Measurements from ENCODE around the gene SHISA2.

Gene SHISA2

DNA sequence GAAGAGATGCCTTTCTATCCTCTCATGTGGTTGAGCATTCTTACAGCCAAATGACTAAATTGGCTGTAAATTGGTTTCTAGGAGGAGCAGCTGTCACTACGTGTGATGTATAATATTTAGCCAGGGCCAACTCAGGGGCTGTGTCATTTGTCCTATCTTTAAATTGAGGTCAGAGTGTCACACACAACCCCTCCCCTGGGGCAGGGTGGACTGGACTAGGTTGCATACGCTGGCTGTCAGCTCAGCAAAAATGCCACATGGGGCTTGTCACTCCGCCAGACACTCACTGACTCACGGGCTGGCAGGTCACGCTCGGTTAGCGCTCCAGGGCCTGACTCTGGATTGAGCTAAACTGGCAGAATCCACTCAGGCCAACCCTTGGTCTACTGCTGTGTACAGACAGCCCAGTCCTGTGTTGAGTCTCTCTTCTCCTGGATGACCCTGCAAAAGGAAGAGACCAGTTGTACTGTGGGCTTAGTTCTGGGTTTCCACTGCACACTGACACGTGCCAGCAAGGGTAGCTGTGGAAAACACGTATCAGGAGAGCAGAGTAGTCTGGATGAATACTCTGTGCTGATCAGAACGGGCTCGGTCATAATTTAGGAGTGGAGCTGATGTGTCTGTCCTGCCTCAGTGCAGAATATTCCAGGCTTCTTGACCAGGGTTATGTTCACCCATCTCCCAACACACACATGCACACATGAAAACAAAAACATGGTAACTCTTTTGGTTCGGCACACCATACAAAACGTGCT is 29.1 kb downstream of the SHISA2 start:
- H3K4me2 ChIP-seq (ENCODE audit: low read depth, low read length): no peak overlapping the region
- DNase-seq: no peak
- H3K9ac ChIP-seq (ENCODE audit: low read length): no peak overlapping the region
- H3K27ac ChIP-seq (ENCODE audit: low read length): no peak overlapping the region
- H3K27me3 ChIP-seq (replicated peaks; ENCODE audit: insufficient read depth, low read length): no peaks in the 10 kb centered on the region
- no peak overlapping the region for H2AFZ ChIP-seq (ENCODE audit: low read length)
- H3K9me3 ChIP-seq (replicated peaks; ENCODE audit: insufficient read depth, low read length): no peaks in the 10 kb centered on the region
- H3K79me2 ChIP-seq (ENCODE audit: low read length): no peaks in the 10 kb centered on the region
- no peaks in the 10 kb centered on the region for H3K4me1 ChIP-seq (ENCODE audit: low read length)
- H4K20me1 ChIP-seq (ENCODE audit: insufficient read depth, low read length): no peaks in the 10 kb centered on the region
- H3F3A ChIP-seq (ENCODE audit: insufficient read depth, low read length): no peaks in the 10 kb centered on the region
- H3K4me3 ChIP-seq (ENCODE audit: low read length): no peak overlapping the region
- no peaks in the 10 kb centered on the region for H3K36me3 ChIP-seq (replicated peaks; ENCODE audit: insufficient read depth, low read length)
- TF ChIP-seq, protein P1, sequence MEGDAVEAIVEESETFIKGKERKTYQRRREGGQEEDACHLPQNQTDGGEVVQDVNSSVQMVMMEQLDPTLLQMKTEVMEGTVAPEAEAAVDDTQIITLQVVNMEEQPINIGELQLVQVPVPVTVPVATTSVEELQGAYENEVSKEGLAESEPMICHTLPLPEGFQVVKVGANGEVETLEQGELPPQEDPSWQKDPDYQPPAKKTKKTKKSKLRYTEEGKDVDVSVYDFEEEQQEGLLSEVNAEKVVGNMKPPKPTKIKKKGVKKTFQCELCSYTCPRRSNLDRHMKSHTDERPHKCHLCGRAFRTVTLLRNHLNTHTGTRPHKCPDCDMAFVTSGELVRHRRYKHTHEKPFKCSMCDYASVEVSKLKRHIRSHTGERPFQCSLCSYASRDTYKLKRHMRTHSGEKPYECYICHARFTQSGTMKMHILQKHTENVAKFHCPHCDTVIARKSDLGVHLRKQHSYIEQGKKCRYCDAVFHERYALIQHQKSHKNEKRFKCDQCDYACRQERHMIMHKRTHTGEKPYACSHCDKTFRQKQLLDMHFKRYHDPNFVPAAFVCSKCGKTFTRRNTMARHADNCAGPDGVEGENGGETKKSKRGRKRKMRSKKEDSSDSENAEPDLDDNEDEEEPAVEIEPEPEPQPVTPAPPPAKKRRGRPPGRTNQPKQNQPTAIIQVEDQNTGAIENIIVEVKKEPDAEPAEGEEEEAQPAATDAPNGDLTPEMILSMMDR (IDR thresholded peaks at IDR 0.05; ENCODE audit: low read length): no peak
- no peak for TF ChIP-seq EZH2 (optimal IDR thresholded peaks at IDR 0.05; ENCODE audit: low read depth, low read length)
- TF ChIP-seq EZH2phosphoT487 (IDR thresholded peaks at IDR 0.05; ENCODE audit: low read length): no peak
- no peaks in the 10 kb centered on the region for H3K9me2 ChIP-seq (replicated peaks; ENCODE audit: insufficient read depth, low read length)

GRCh38 chr13:26021956-26022355 is 29.9 kb downstream of the SHISA2 start:
- no peak overlapping the region for H3K9ac ChIP-seq (ENCODE audit: low read length)
- H3K4me1 ChIP-seq (ENCODE audit: low read length): no peaks in the 10 kb centered on the region
- H3K36me3 ChIP-seq (replicated peaks; ENCODE audit: insufficient read depth, low read length): no peaks in the 10 kb centered on the region
- no peak overlapping the region for H3K4me3 ChIP-seq (ENCODE audit: low read length)
- H3K27me3 ChIP-seq (replicated peaks; ENCODE audit: insufficient read depth, low read length): no peaks in the 10 kb centered on the region
- H3K9me2 ChIP-seq (replicated peaks; ENCODE audit: insufficient read depth, low read length): no peaks in the 10 kb centered on the region
- H3K4me2 ChIP-seq (ENCODE audit: low read depth, low read length): no peak overlapping the region
- no peak for TF ChIP-seq EZH2phosphoT487 (IDR thresholded peaks at IDR 0.05; ENCODE audit: low read length)
- no peak for TF ChIP-seq EZH2 (optimal IDR thresholded peaks at IDR 0.05; ENCODE audit: low read depth, low read length)
- TF ChIP-seq, protein P1 (IDR thresholded peaks at IDR 0.05; ENCODE audit: low read length): no peak
- no peaks in the 10 kb centered on the region for H3K9me3 ChIP-seq (replicated peaks; ENCODE audit: insufficient read depth, low read length)
- no peak overlapping the region for H2AFZ ChIP-seq (ENCODE audit: low read length)
- no peaks in the 10 kb centered on the region for H4K20me1 ChIP-seq (ENCODE audit: insufficient read depth, low read length)
- H3F3A ChIP-seq (ENCODE audit: insufficient read depth, low read length): no peaks in the 10 kb centered on the region
- H3K79me2 ChIP-seq (ENCODE audit: low read length): no peaks in the 10 kb centered on the region
- DNase-seq: no peak
- no peak overlapping the region for H3K27ac ChIP-seq (ENCODE audit: low read length)

DNA sequence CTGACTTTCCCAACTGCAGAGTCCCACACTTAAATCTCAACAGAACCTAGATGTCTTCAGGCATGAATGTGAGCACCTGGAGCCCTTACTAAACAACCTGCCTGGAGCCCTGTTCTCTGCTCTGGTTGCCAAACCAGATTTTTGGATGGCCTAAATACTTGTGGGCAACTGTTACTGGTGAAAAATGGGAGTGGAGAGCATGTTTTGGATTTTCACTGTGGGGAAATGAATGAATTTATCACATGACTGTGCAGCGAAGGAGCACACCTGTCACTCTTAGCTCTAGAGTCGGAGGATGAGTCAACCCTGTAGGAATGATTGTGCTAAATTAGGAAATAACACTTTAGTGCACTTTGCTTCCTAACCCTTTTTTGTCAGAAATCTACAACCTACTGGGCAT is 30.3 kb downstream of the SHISA2 start:
- no peak for DNase-seq
- Histone ChIP-seq H3K79me2 (ENCODE audit: low read length) (no peaks in the 10 kb centered on the region), H3K9ac (ENCODE audit: low read length) (no peak overlapping the region), H3K4me2 (ENCODE audit: low read depth, low read length) (no peak overlapping the region), H3K9me3 (replicated peaks; ENCODE audit: insufficient read depth, low read length) (no peaks in the 10 kb centered on the region), H4K20me1 (ENCODE audit: insufficient read depth, low read length) (no peaks in the 10 kb centered on the region), H3F3A (ENCODE audit: insufficient read depth, low read length) (no peaks in the 10 kb centered on the region), H3K36me3 (replicated peaks; ENCODE audit: insufficient read depth, low read length) (no peaks in the 10 kb centered on the region), H2AFZ (ENCODE audit: low read length) (no peak overlapping the region), H3K27ac (ENCODE audit: low read length) (no peak overlapping the region), H3K4me3 (ENCODE audit: low read length) (no peak overlapping the region), H3K27me3 (replicated peaks; ENCODE audit: insufficient read depth, low read length) (no peaks in the 10 kb centered on the region), H3K4me1 (ENCODE audit: low read length) (no peaks in the 10 kb centered on the region), H3K9me2 (replicated peaks; ENCODE audit: insufficient read depth, low read length) (no peaks in the 10 kb centered on the region)
- TF ChIP-seq, protein P1 (IDR thresholded peaks at IDR 0.05; ENCODE audit: low read length): no peak
- TF ChIP-seq EZH2phosphoT487 (IDR thresholded peaks at IDR 0.05; ENCODE audit: low read length): no peak
- no peak for TF ChIP-seq EZH2 (optimal IDR thresholded peaks at IDR 0.05; ENCODE audit: low read depth, low read length)
